OCI-LY1 (cell line): Measurements from ENCODE around the gene TOP3B.

ENCODE experiments used
- H2AFZ ChIP-seq: fragments of 200-600 bp; sonication (generic), shearing (Covaris generic); 2 replicates; pipeline ENCODE4 v1.6.0; 2014; ENCODE audit warnings: antibody characterized with exemption, mild to moderate bottlenecking, low read length
- H3F3A ChIP-seq: fragments of 200-600 bp; sonication (generic), shearing (Covaris generic); 2 replicates; pipeline ENCODE4 v1.6.0; 2014; ENCODE audit warnings: mild to moderate bottlenecking, antibody characterized with exemption, low read length, moderate library complexity; ENCODE audit not compliant: insufficient read depth
- H3K27ac ChIP-seq: fragments of 200-600 bp; sonication (generic); 2 replicates; pipeline ENCODE4 v1.5.1; 2014; ENCODE audit warnings: low read length, mixed run types, mild to moderate bottlenecking, low read depth; ENCODE audit not compliant: poor library complexity, severe bottlenecking
- H3K27me3 ChIP-seq: fragments of 200-600 bp; sonication (generic); 2 replicates; pipeline ENCODE4 v1.6.0; 2014; ENCODE audit warnings: antibody characterized with exemption, mild to moderate bottlenecking, low read length, moderate library complexity; ENCODE audit not compliant: insufficient read depth
- H3K36me3 ChIP-seq: fragments of 200-600 bp; sonication (generic); 2 replicates; pipeline ENCODE4 v1.6.1; 2014; ENCODE audit warnings: mild to moderate bottlenecking, antibody characterized with exemption, low read length, moderate library complexity, mixed read lengths; ENCODE audit not compliant: insufficient read depth
- H3K4me1 ChIP-seq: fragments of 200-600 bp; sonication (generic); 2 replicates; pipeline ENCODE4 v1.5.1; 2014; ENCODE audit warnings: mild to moderate bottlenecking, low read length, moderate library complexity; ENCODE audit not compliant: insufficient read depth, severe bottlenecking
- H3K4me2 ChIP-seq: fragments of 200-600 bp; sonication (generic), shearing (Covaris generic); 2 replicates; pipeline ENCODE4 v1.6.1; 2014; ENCODE audit warnings: low read length
- H3K4me3 ChIP-seq: fragments of 200-600 bp; sonication (generic); 2 replicates; pipeline ENCODE4 v1.5.1; 2014; ENCODE audit warnings: low read length, low read depth, mild to moderate bottlenecking, mixed read lengths; ENCODE audit not compliant: poor library complexity, severe bottlenecking
- H3K79me2 ChIP-seq: fragments of 200-600 bp; shearing (Covaris generic); 2 replicates; pipeline ENCODE4 v1.6.1; 2016; ENCODE audit warnings: mixed run types, low read length, mixed read lengths; ENCODE audit not compliant: insufficient read depth
- H3K9ac ChIP-seq: fragments of 200-600 bp; sonication (generic), shearing (Covaris generic); 2 replicates; pipeline ENCODE4 v1.6.1; 2014; ENCODE audit warnings: mild to moderate bottlenecking, low read length, mixed read lengths
- H3K9me2 ChIP-seq: fragments of 200-600 bp; sonication (generic), shearing (Covaris generic); 2 replicates; pipeline ENCODE4 v1.6.1; 2014; ENCODE audit warnings: low read depth, mild to moderate bottlenecking, low read length, mixed read lengths
- H3K9me3 ChIP-seq: fragments of 200-600 bp; shearing (Covaris generic); 2 replicates; pipeline ENCODE4 v1.6.1; 2014; ENCODE audit warnings: low read length, mixed read lengths
- H4K20me1 ChIP-seq: fragments of 200-600 bp; sonication (generic), shearing (Covaris generic); 2 replicates; pipeline ENCODE4 v1.6.0; 2016; ENCODE audit warnings: mild to moderate bottlenecking, low read length; ENCODE audit not compliant: insufficient read depth
- EZH2 ChIP-seq: fragments of 200-600 bp; sonication (generic), shearing (Covaris generic); IDR thresholded peaks from 2 replicates; pipeline ENCODE4 v1.8.0; 2017; ENCODE audit warnings: borderline replicate concordance, mixed run types, mild to moderate bottlenecking, antibody characterized with exemption, low read length, moderate library complexity, mixed read lengths
- TF ChIP-seq, protein P1 (sequence below): fragments of 200-600 bp; sonication (generic), shearing (Covaris generic); IDR thresholded peaks from 2 replicates; pipeline ENCODE4 v1.5.1; 2017; ENCODE audit warnings: mild to moderate bottlenecking, antibody characterized with exemption, low read length, moderate library complexity, mixed read lengths

Gene TOP3B

DNA sequence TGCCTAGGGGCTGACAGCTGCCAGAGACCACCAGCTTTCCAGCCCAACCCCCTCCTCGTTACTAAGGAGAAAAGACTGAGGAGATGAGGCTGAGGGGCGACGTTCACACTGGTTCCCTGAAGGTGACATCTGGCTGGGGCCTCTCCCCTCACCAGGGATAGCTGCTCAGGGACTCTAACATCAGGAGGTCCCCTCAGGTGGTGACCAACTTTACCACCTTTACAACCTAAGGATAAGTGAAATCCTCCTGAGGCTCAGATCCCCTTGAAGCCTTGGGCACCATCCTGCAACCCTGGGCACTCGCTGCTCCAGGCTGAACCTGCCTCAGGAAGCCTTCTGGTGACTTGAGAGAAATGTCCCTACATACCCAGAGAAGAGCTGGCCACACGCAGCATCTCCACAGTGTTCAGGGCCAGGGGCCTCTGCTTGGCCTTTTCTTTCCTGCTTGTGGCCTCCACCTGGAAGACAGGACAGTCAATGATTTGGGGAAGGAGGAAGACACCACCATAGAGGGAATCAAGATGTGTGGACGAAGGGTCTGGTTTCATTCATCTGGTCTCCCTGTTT lies 17.6 kb downstream of the TOP3B start:
- H3K27ac ChIP-seq = no peak overlapping the region
- H3K4me1 ChIP-seq = no peaks in the 10 kb centered on the region
- no peaks in the 10 kb centered on the region for H3F3A ChIP-seq
- H3K36me3 ChIP-seq = peaks cover 92% of the 10 kb centered on the region
- H3K79me2 ChIP-seq = no peaks in the 10 kb centered on the region
- H2AFZ ChIP-seq = no peak overlapping the region
- H3K27me3 ChIP-seq = no peaks in the 10 kb centered on the region
- no peaks in the 10 kb centered on the region for H3K9me3 ChIP-seq
- no peak overlapping the region for H3K4me3 ChIP-seq
- H3K9me2 ChIP-seq = no peaks in the 10 kb centered on the region
- H4K20me1 ChIP-seq = no peaks in the 10 kb centered on the region
- H3K4me2 ChIP-seq = no peak overlapping the region
- TF ChIP-seq, protein P1, sequence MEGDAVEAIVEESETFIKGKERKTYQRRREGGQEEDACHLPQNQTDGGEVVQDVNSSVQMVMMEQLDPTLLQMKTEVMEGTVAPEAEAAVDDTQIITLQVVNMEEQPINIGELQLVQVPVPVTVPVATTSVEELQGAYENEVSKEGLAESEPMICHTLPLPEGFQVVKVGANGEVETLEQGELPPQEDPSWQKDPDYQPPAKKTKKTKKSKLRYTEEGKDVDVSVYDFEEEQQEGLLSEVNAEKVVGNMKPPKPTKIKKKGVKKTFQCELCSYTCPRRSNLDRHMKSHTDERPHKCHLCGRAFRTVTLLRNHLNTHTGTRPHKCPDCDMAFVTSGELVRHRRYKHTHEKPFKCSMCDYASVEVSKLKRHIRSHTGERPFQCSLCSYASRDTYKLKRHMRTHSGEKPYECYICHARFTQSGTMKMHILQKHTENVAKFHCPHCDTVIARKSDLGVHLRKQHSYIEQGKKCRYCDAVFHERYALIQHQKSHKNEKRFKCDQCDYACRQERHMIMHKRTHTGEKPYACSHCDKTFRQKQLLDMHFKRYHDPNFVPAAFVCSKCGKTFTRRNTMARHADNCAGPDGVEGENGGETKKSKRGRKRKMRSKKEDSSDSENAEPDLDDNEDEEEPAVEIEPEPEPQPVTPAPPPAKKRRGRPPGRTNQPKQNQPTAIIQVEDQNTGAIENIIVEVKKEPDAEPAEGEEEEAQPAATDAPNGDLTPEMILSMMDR = no peak
- no peak for TF ChIP-seq EZH2
- H3K9ac ChIP-seq = no peak overlapping the region

DNA sequence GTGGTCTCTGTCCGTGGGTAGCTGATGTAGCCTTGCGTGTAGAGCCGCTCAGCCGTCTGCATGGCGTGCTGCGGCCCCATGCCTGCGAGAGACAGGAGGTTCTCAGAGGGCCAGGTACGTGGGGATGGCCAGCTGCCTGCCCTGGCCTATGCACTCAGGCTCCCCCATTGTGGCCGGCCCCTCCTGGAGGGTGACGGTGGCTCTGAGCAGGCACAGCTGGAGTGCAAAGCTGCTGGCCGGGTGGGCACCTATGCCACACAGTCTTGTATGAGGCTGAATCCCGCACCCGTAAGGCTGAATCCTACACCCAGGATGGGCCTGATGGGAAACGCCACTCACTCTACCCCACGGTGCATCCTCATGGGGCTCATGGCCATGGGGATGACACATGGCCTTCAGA lies 18.4 kb downstream of the TOP3B start:
- Histone ChIP-seq H3K9ac (no peak overlapping the region), H4K20me1 (no peaks in the 10 kb centered on the region), H3F3A (no peaks in the 10 kb centered on the region), H3K4me1 (no peaks in the 10 kb centered on the region), H3K9me3 (no peaks in the 10 kb centered on the region), H3K4me2 (no peak overlapping the region), H3K9me2 (no peaks in the 10 kb centered on the region), H3K27ac (no peak overlapping the region), H2AFZ (no peak overlapping the region), H3K4me3 (no peak overlapping the region), H3K36me3 (peaks cover 94% of the 10 kb centered on the region), H3K79me2 (no peaks in the 10 kb centered on the region), H3K27me3 (no peaks in the 10 kb centered on the region)
- TF ChIP-seq, protein P1 = no peak
- no peak for TF ChIP-seq EZH2

DNA sequence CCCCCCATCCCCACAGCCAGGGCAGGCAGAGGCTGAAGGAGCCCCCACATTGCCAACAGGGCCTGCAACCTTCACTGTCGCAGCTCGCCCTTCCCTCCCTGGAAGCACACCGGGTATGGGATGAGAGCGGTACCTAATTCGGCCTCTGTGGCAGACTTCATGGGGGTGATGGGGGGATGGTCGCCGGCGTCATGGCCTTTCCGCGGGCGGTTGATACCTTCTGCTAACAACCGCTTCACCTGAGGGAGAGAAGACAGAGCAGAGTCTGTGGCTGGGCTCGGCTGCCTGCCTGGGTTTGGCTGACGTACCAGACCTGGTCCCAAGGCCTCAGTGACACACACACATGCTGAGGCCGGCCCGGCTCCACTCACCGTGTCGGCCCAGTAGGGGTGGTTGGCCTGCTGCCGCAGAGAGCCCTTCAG lies 18.8 kb downstream of the TOP3B start:
- H3K27ac ChIP-seq = no peak overlapping the region
- H3K36me3 ChIP-seq = peaks cover 96% of the 10 kb centered on the region

More for the DNA sequence above, 18.8 kb downstream of the TOP3B start:
- H3K9me2 ChIP-seq = no peaks in the 10 kb centered on the region
- H2AFZ ChIP-seq = no peak overlapping the region
- TF ChIP-seq, protein P1 = no peak
- TF ChIP-seq EZH2 = no peak
- no peaks in the 10 kb centered on the region for H3K9me3 ChIP-seq
- no peaks in the 10 kb centered on the region for H3F3A ChIP-seq
- H3K27me3 ChIP-seq = no peaks in the 10 kb centered on the region
- H3K9ac ChIP-seq = no peak overlapping the region
- no peak overlapping the region for H3K4me2 ChIP-seq
- H4K20me1 ChIP-seq = no peaks in the 10 kb centered on the region
- no peaks in the 10 kb centered on the region for H3K79me2 ChIP-seq
- H3K4me3 ChIP-seq = no peak overlapping the region
- H3K4me1 ChIP-seq = no peaks in the 10 kb centered on the region
